C1 segment of cervical spinal cord (tissue), 14 donors: ENCODE results near the gene ZFAND3.
A peak's percentile ranks its signal among the peaks of the same experiment; 100 is the strongest.
"Not testable (repeated sequence)": the region's sequence is repeated elsewhere in the genome, so short reads cannot be mapped to it uniquely, and the experiment has no call there.

Source experiments
- DNase-seq, 14 donors: peaks; one replicate each; lab custom pipeline; 2025; lab: John Stamatoyannopoulos, UW

The ZFAND3 gene

GRCh38 chr6:38049861-38050397, 230.4 kb downstream of the ZFAND3 start:
- DNase-seq = not testable (repeated sequence)

- no peak for DNase-seq
These were observed 232.4 kb downstream of the ZFAND3 start for GRCh38 chr6:38051819-38052434.

DNA sequence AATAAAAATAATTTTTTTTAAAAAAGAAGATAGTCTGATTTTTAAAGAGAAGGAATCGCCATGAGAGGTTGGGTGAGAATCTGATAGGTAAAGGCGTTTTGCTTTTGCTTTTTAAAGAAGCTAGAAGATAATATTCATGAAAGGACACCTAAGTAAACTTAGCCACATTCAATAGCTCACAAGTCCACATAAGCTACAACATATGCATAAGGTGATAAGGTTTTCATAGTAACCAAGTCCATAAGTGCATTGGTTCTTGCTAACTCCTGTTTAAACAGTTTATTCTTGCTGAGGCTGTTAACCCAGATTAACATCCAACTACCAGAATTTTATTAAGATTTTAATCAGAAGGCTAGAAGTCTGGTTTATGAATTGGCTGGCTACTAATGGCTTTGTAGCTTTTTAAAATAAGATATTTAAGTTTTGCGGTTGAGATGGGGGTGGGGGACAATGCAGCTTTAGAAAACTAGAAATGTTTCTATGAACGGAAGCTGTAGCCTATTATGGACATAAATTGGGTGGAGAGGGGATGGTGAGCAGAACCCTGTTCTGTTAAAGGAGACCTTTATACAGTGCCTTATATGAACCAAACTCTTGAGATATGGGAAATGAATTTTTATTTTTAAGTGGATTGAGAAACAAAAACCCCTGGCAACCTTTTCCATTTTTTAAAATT, 235.1 kb downstream of the ZFAND3 start:
- DNase-seq = no peak

GRCh38 chr6:38055203-38055589, 235.7 kb downstream of the ZFAND3 start:
- DNase-seq = no peak

DNA sequence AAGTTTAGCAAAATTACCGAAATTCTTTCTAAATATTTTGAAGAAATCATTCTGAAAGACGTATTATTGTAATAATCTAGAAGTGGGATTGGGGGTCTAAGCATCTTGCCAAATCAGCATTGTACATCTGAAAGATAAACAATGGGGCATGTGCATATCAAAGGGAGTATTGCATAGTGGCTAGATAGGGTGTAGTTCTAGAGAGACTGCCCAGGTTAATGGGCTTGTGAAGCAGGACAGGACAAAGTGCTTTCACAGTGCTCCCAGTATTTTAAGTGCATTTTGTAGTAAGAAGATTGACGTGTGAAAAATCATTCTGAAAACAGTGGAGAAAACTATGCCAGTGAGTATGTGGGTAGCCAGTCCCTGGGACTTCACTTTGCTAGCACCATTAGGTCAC, 236.8 kb downstream of the ZFAND3 start:
- DNase-seq = no peak

- DNase-seq = no peak
These were observed 238.5 kb downstream of the ZFAND3 start for GRCh38 chr6:38057994-38058393.

- no peak for DNase-seq
These were observed 242.5 kb downstream of the ZFAND3 start for GRCh38 chr6:38062066-38062465.

DNA sequence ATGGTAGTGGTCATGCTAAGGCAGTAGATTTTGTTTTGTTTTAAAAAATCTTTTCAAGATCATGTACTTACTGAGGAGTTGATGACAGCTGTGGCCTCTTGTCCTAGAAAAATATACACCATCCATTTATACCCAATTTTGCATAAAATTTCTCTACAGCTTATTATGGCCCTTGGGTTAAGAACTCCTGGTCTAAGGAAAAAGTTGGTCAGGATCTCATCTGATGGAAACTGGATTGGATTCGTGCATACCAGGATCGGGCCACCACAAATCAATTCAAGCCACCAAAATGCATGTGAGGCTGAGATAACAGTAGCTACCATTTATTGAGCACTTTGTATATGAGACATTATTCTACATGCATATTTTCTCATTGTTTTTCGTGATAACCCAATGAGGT, 244.4 kb downstream of the ZFAND3 start:
- DNase-seq = no peak

DNA sequence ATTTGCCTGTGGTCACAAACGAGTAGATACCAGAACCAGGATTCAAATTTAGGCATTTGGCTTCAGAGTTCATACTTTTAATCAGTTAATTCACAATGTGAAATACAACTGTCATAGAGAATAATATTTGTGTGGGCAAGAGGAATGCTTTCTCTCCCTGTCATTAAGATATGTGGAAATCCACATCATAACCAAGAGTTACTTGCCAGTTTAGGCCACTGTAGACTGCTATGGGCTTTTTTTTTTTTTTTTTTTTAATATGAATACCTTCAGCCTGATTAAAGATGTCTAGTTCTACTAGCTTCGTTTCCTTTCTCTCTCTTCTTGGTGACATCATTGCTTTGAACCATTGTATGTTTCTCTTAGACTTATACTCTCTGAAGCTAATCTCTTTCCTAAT, 244.9 kb downstream of the ZFAND3 start:
- no peak for DNase-seq

- DNase-seq = peak in 1 of 14 donors; percentile 5
These were observed 246.3 kb downstream of the ZFAND3 start for GRCh38 chr6:38065734-38066305.

DNA sequence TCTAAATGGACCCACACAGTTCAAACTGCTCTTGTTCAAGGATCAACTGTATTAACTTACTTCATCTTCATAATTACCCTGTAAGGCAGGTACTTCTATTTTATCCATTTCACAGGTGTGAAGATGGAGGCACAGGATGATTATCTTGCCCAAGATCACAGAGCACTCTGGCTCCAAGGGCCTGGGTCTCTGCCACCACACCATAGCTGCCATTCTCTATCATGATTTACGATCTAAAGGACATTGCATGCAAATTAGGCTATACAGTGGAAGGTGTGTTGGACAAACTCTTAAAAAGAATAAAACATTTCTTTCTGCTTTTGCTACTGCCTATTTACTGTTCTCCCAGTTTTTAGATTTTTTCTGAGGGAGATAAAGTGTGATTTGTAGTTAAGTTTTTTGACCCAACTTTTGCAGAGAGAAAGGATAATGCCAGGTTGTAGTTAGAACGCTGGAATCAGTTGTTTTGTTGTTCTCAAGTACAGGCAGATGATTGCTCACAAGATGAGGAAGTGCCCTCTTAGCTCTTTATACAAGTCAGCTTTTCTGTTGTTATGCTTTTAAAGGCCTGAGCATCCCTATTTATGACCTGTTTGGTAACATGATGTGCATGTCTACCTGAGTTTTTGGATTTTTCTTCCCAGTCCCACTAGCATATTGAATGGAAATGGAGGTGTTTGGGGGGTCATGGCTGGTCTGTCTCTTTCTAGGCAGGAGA, 247.9 kb downstream of the ZFAND3 start:
- no peak for DNase-seq

- DNase-seq = no peak
These were observed 249.5 kb downstream of the ZFAND3 start for GRCh38 chr6:38068854-38069590.

- DNase-seq = no peak
These were observed 258.0 kb downstream of the ZFAND3 start for GRCh38 chr6:38077488-38078030.

- DNase-seq = no peak
These were observed 259.1 kb downstream of the ZFAND3 start for GRCh38 chr6:38078671-38079070.

- no peak for DNase-seq
These were observed 259.6 kb downstream of the ZFAND3 start for GRCh38 chr6:38079107-38079506.

- no peak for DNase-seq
These were observed 260.0 kb downstream of the ZFAND3 start for GRCh38 chr6:38079537-38079936.

DNA sequence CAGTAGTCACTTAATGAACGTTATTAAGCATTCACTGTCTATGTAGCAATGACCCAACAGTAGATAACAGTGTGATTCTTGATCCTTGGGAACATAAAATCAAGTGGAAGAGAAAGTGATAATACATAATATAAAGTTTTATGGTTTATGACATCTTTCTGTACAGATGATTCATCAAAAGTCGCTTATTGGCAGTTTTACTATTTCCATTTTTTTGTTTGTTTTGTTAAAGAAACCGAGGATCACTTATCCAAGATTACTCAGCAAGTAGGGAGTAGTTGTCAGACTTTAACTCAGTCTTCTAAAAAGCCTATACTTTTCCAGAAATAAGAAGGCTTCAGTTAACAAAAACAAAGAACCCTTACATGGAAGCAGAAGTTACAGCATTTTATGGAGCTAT, 260.8 kb downstream of the ZFAND3 start:
- DNase-seq = no peak

GRCh38 chr6:38080889-38081288, 261.4 kb downstream of the ZFAND3 start:
- DNase-seq = no peak

DNA sequence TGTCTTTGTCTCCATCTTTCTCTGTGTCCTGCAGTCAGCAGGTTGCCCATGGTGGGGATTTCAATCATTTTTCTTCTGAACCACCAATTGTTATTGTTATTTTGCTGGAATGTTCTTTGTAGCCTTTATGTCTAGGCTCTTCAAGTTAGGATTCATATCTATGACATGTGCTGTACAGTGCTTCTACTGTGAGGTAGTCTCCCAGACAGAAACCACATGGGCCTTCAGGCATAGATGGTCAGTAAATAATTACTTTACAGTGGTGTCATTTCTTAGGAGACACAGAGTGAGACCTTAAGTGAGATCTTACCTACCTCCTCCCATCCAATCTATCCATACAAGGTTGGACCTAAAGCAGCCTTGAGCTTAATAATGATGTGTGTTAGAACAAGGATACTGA, 265.5 kb downstream of the ZFAND3 start:
- no peak for DNase-seq

GRCh38 chr6:38086346-38086745, 266.8 kb downstream of the ZFAND3 start:
- DNase-seq = no peak

- DNase-seq = no peak
These were observed 268.5 kb downstream of the ZFAND3 start for GRCh38 chr6:38088010-38088409.
